ENCODE data around the gene PDE8B. TPM values are rescaled to one million over a fixed set of nuclear protein-coding genes. Genes with fewer than 3 reads are reported as not detected.
A peak's percentile ranks its signal among the peaks of the same experiment; 100 is the strongest.

Gene PDE8B
- polyA plus RNA-seq, 1 experiment: 0.02 TPM

- ChIA-PET CTCF (interaction anchor here (1.3 kb wide), 1 partner anchor 10 kb away, joined by 3 read pairs; no protein-coding TSS in a partner anchor), POLR2A (no interaction called here)
- H3K27ac ChIP-seq (ENCODE audit: low read depth, low read length): no peak overlapping the region
- H3K27me3 ChIP-seq (ENCODE audit: control insufficient read depth, insufficient read depth, low read length): no peaks in the 10 kb centered on the region
- H3K9me3 ChIP-seq (ENCODE audit: control insufficient read depth, insufficient read depth, low read length): no peaks in the 10 kb centered on the region
- DNase-seq (ENCODE audit: low read depth, low spot score): no peak
- TF ChIP-seq CTCF (IDR thresholded peaks at IDR 0.05; ENCODE audit: low read depth, low read length): no peak
- no peak overlapping the region for H3K4me3 ChIP-seq (ENCODE audit: low read depth, low read length)
These were observed 218.0 kb downstream of the PDE8B start for GRCh38 chr5:77428526-77428925.

DNA sequence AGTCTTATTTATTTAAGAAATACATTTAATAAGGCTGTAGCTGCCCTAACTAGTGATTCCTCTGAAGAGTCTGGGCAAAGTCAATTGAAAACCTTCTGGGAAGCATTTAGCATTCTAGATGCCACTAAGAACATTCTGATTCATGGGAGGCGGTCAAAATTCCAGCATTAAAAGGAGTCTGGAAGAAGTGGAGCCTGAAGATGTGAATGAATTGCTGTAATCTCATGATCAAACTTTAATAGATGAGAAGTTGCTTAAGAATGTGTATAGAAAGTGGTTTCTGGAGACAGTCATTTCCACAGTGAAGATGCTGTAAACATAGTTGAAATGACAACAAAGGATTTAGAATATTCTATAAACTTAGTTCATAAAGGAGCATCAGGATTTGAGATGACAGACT lies 220.2 kb downstream of the PDE8B start:
- DNase-seq (ENCODE audit: low read depth, low spot score): no peak
- ChIA-PET CTCF (no interaction called here), POLR2A (no interaction called here)
- Histone ChIP-seq H3K9me3 (ENCODE audit: control insufficient read depth, insufficient read depth, low read length) (no peaks in the 10 kb centered on the region), H3K27me3 (ENCODE audit: control insufficient read depth, insufficient read depth, low read length) (no peaks in the 10 kb centered on the region), H3K4me3 (ENCODE audit: low read depth, low read length) (no peak overlapping the region), H3K27ac (ENCODE audit: low read depth, low read length) (no peak overlapping the region)
- no peak for TF ChIP-seq CTCF (IDR thresholded peaks at IDR 0.05; ENCODE audit: low read depth, low read length)

- CTCF ChIA-PET: interaction anchor here (1.6 kb wide), 1 partner anchor 61 kb away, joined by 4 read pairs; the partner anchor contains the start of gene WDR41
- DNase-seq (ENCODE audit: low read depth, low spot score): peak; percentile 46
These were observed 220.8 kb downstream of the PDE8B start for GRCh38 chr5:77431286-77431685.

GRCh38 chr5:77431719-77432118 lies 221.2 kb downstream of the PDE8B start:
- ChIA-PET POLR2A (no interaction called here), CTCF (interaction anchor here (1.6 kb wide), 1 partner anchor 61 kb away, joined by 4 read pairs; the partner anchor contains the start of gene WDR41)
- H3K27me3 ChIP-seq (ENCODE audit: control insufficient read depth, insufficient read depth, low read length): no peaks in the 10 kb centered on the region
- no peak overlapping the region for H3K4me3 ChIP-seq (ENCODE audit: low read depth, low read length)
- no peaks in the 10 kb centered on the region for H3K9me3 ChIP-seq (ENCODE audit: control insufficient read depth, insufficient read depth, low read length)
- no peak overlapping the region for H3K27ac ChIP-seq (ENCODE audit: low read depth, low read length)
- no peak for DNase-seq (ENCODE audit: low read depth, low spot score)
- TF ChIP-seq CTCF (IDR thresholded peaks at IDR 0.05; ENCODE audit: low read depth, low read length): no peak

More at GRCh38 chr5:77431286-77431685, 220.8 kb downstream of the PDE8B start:
- no peak overlapping the region for H3K4me3 ChIP-seq (ENCODE audit: low read depth, low read length)
- H3K27me3 ChIP-seq (ENCODE audit: control insufficient read depth, insufficient read depth, low read length): no peaks in the 10 kb centered on the region
- POLR2A ChIA-PET: no interaction called here
- H3K27ac ChIP-seq (ENCODE audit: low read depth, low read length): no peak overlapping the region
- no peaks in the 10 kb centered on the region for H3K9me3 ChIP-seq (ENCODE audit: control insufficient read depth, insufficient read depth, low read length)
- TF ChIP-seq CTCF (IDR thresholded peaks at IDR 0.05; ENCODE audit: low read depth, low read length): no peak

- POLR2A ChIA-PET: no interaction called here
- CTCF ChIA-PET: interaction anchor here (0.7 to 1.9 kb wide), 5 partner anchors 11 to 293 kb away, joined by 3 to 9 read pairs (median 4); partner anchors contain the start of gene WDR41
These were observed 226.7 kb downstream of the PDE8B start for GRCh38 chr5:77437194-77437593.

More at GRCh38 chr5:77437194-77437593, 226.7 kb downstream of the PDE8B start:
- Histone ChIP-seq H3K27ac (ENCODE audit: low read depth, low read length) (no peak overlapping the region), H3K9me3 (ENCODE audit: control insufficient read depth, insufficient read depth, low read length) (no peaks in the 10 kb centered on the region), H3K4me3 (ENCODE audit: low read depth, low read length) (no peak overlapping the region), H3K27me3 (ENCODE audit: control insufficient read depth, insufficient read depth, low read length) (no peaks in the 10 kb centered on the region)
- DNase-seq (ENCODE audit: low read depth, low spot score): no peak
- no peak for TF ChIP-seq CTCF (IDR thresholded peaks at IDR 0.05; ENCODE audit: low read depth, low read length)
